Measurements from ENCODE around the gene CCN2.

DNA sequence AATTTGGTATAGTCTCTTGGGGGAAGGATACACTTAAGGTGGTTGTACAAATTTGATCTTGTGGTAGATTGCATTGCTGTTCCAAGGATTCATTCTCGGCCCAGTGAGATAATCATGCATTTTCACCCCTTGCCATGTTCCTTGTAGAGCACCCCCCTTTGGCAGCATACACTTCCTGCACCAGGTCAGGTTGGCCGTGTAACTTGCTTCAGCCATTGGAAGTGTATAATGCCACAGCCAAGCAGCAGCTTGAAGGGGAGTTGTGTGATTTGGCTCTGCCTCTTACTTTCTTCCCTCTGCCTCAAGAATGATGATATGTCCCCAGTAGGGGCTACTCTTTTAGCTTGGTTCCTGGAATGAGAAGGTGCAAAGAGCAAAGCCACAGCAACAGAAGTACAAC, 21.9 kb downstream of the CCN2 start:
- TF ChIP-seq FOXK1 (CRISPR knock-in tag; IDR thresholded peaks at IDR 0.05): no peak
- no peak for TF ChIP-seq KAT7 (CRISPR knock-in tag; IDR thresholded peaks at IDR 0.05; ENCODE audit: borderline replicate concordance)
- no peak for TF ChIP-seq CTCF (IDR thresholded peaks at IDR 0.05)
- TF ChIP-seq ESRRA (CRISPR knock-in tag; IDR thresholded peaks at IDR 0.05; ENCODE audit: borderline replicate concordance): no peak
- no peak for TF ChIP-seq FOXJ3 (CRISPR knock-in tag; IDR thresholded peaks at IDR 0.05; ENCODE audit: borderline replicate concordance)
- TF ChIP-seq, protein P1, sequence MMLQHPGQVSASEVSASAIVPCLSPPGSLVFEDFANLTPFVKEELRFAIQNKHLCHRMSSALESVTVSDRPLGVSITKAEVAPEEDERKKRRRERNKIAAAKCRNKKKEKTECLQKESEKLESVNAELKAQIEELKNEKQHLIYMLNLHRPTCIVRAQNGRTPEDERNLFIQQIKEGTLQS (CRISPR knock-in tag; conservative IDR thresholded peaks at IDR 0.05): no peak
- no peak for TF ChIP-seq NR2C2 (CRISPR knock-in tag; IDR thresholded peaks at IDR 0.05)
- TF ChIP-seq NR3C1 (CRISPR knock-in tag; conservative IDR thresholded peaks at IDR 0.05; ENCODE audit: low read depth): no peak
- no peak for TF ChIP-seq USF2 (CRISPR knock-in tag; IDR thresholded peaks at IDR 0.05)
- TF ChIP-seq, protein P2, sequence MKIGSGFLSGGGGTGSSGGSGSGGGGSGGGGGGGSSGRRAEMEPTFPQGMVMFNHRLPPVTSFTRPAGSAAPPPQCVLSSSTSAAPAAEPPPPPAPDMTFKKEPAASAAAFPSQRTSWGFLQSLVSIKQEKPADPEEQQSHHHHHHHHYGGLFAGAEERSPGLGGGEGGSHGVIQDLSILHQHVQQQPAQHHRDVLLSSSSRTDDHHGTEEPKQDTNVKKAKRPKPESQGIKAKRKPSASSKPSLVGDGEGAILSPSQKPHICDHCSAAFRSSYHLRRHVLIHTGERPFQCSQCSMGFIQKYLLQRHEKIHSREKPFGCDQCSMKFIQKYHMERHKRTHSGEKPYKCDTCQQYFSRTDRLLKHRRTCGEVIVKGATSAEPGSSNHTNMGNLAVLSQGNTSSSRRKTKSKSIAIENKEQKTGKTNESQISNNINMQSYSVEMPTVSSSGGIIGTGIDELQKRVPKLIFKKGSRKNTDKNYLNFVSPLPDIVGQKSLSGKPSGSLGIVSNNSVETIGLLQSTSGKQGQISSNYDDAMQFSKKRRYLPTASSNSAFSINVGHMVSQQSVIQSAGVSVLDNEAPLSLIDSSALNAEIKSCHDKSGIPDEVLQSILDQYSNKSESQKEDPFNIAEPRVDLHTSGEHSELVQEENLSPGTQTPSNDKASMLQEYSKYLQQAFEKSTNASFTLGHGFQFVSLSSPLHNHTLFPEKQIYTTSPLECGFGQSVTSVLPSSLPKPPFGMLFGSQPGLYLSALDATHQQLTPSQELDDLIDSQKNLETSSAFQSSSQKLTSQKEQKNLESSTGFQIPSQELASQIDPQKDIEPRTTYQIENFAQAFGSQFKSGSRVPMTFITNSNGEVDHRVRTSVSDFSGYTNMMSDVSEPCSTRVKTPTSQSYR (CRISPR knock-in tag; IDR thresholded peaks at IDR 0.05): no peak
